ENCODE measurements around the gene MAEL. TPM values are rescaled to one million over a fixed set of nuclear protein-coding genes. Genes with fewer than 3 reads are reported as not detected.

The MAEL gene
- total RNA-seq, 4 donors from 2014 or later = 0.54 to 2.0 (median 0.90) TPM

GRCh38 chr1:166950156-166950555 lies 38.9 kb upstream of the MAEL start:
- no peak for TF ChIP-seq POLR2AphosphoS5 (IDR thresholded peaks at IDR 0.05)
- TF ChIP-seq POLR2A (IDR thresholded peaks at IDR 0.05) = no peak
- no peak for TF ChIP-seq CTCF (IDR thresholded peaks at IDR 0.05)
- no peak for TF ChIP-seq EP300 (IDR thresholded peaks at IDR 0.05)
- WGBS, 2 donors (ENCODE audit: low coverage in 1 of 2) = 71% methylated on average over 2 of the region's 2 CpGs; no CpG with 5 or more reads in 1 of the 2 donors
- ATAC-seq = no peak
- H3K9me3 ChIP-seq = no peaks in the 10 kb centered on the region
- H3K27me3 ChIP-seq = no peaks in the 10 kb centered on the region
- no peak overlapping the region for H3K4me3 ChIP-seq
- H3K27ac ChIP-seq = peak overlapping the region in 2 of 4 donors; percentile 4 to 19
- no peaks in the 10 kb centered on the region for H3K36me3 ChIP-seq
- H3K4me1 ChIP-seq = peaks cover 4 to 62% (median 6%) of the 10 kb centered on the region in 3 donors

GRCh38 chr1:166951050-166951449 lies 38.0 kb upstream of the MAEL start:
- Histone ChIP-seq H3K27ac (peak overlapping the region; percentile 61 to 76 (median 67)), H3K36me3 (no peaks in the 10 kb centered on the region), H3K9me3 (no peaks in the 10 kb centered on the region), H3K4me1 (peaks cover 4 to 62% (median 6%) of the 10 kb centered on the region in 3 donors), H3K4me3 (no peak overlapping the region), H3K27me3 (no peaks in the 10 kb centered on the region)
- no peak for TF ChIP-seq POLR2A (IDR thresholded peaks at IDR 0.05)
- no peak for TF ChIP-seq CTCF (IDR thresholded peaks at IDR 0.05)
- TF ChIP-seq EP300 (IDR thresholded peaks at IDR 0.05) = no peak
- TF ChIP-seq POLR2AphosphoS5 (IDR thresholded peaks at IDR 0.05) = no peak
- no peak for ATAC-seq
- 62 to 73% methylated on average over 2 of the region's 2 CpGs for WGBS, 2 donors (ENCODE audit: low coverage in 1 of 2)

GRCh38 chr1:166952002-166952746 lies 36.9 kb upstream of the MAEL start:
- no peaks in the 10 kb centered on the region for H3K9me3 ChIP-seq
- TF ChIP-seq CTCF (IDR thresholded peaks at IDR 0.05) = no peak
- no peak for TF ChIP-seq EP300 (IDR thresholded peaks at IDR 0.05)
- TF ChIP-seq POLR2A (IDR thresholded peaks at IDR 0.05) = no peak
- TF ChIP-seq POLR2AphosphoS5 (IDR thresholded peaks at IDR 0.05) = no peak
- no peaks in the 10 kb centered on the region for H3K36me3 ChIP-seq
- WGBS, 2 donors (ENCODE audit: low coverage in 1 of 2) = 28 to 38% methylated on average over 3 to 4 of the region's 4 CpGs
- H3K27ac ChIP-seq = peak overlapping the region; percentile 61 to 76 (median 67)
- no peaks in the 10 kb centered on the region for H3K27me3 ChIP-seq
- H3K4me3 ChIP-seq = no peak overlapping the region
- H3K4me1 ChIP-seq = peaks cover 4 to 58% (median 6%) of the 10 kb centered on the region in 3 donors
- no peak for ATAC-seq

DNA sequence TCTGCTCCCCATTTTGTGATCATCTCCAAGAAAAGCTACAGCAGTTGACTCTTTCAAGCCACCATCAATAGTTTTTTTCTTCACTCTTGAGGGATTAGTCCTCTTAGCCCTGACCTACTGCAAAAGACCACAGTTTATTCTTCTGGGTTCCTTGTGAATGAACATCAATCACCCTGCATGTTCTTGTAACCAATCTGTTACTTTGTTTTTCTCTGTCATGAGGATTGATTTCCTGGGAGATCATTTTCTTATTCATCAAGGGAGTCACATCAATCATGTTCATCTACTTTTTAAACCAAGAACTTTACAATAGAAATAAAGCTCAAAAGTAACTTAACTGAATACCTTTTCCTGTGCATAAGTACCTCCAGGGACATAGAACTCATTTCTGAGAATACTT lies 35.6 kb upstream of the MAEL start:
- H3K9me3 ChIP-seq = no peaks in the 10 kb centered on the region
- H3K27me3 ChIP-seq = no peaks in the 10 kb centered on the region
- no peak overlapping the region for H3K4me3 ChIP-seq
- no peak for TF ChIP-seq POLR2A (IDR thresholded peaks at IDR 0.05)
- TF ChIP-seq EP300 (IDR thresholded peaks at IDR 0.05) = no peak
- no peak for TF ChIP-seq CTCF (IDR thresholded peaks at IDR 0.05)
- no peak for TF ChIP-seq POLR2AphosphoS5 (IDR thresholded peaks at IDR 0.05)
- H3K4me1 ChIP-seq = peaks cover 4 to 47% (median 6%) of the 10 kb centered on the region in 3 donors
- no peaks in the 10 kb centered on the region for H3K36me3 ChIP-seq
- H3K27ac ChIP-seq = no peak overlapping the region
- ATAC-seq = no peak

Data from gastroesophageal sphincter (tissue), 4 donors.